A673 (cell line): Measurements from ENCODE around the gene ADCY3. TPM values are rescaled to one million over a fixed set of nuclear protein-coding genes. Genes with fewer than 3 reads are reported as not detected.

Experiments
- BruUV-seq: library from RNA; stranded (reverse); fragments of 400-500 nt; replicated peaks from 2 replicates; lab custom pipeline; 2021; lab: Mats Ljungman, UMichigan
- CTCF ChIA-PET: fragments of 300-600 bp; sonication (Branson Sonifier 250); formaldehyde crosslinking; loops from one replicate; lab custom pipeline; 2022; ENCODE audit warnings: antibody characterized with exemption; lab: Charles Lee
- POLR2A ChIA-PET: fragments of 300-600 bp; sonication (Branson Sonifier 250); formaldehyde crosslinking; loops from one replicate; lab custom pipeline; 2022; ENCODE audit warnings: antibody characterized with exemption; ENCODE audit not compliant: low non-redundant PET; lab: Charles Lee
- DNase-seq: peaks from one replicate; pipeline ENCODE4 v3.0.0-alpha.2; 2015; ENCODE audit warnings: low spot score
- H3K27ac ChIP-seq: fragments of 200-600 bp; sonication (generic); 2 replicates; pipeline ENCODE4 v1.5.1; 2016; ENCODE audit warnings: mixed run types, low read depth, mild to moderate bottlenecking, mixed read lengths, antibody characterized with exemption, low read length; ENCODE audit not compliant: poor library complexity, severe bottlenecking
- H3K27me3 ChIP-seq: fragments of 200-600 bp; sonication (generic); replicated peaks from 2 replicates; pipeline ENCODE4 v1.6.1; 2017; ENCODE audit warnings: mixed run types, low read depth, mild to moderate bottlenecking, mixed read lengths, antibody characterized with exemption, low read length; ENCODE audit not compliant: insufficient read depth, poor library complexity
- H3K36me3 ChIP-seq: fragments of 200-600 bp; sonication (generic); 2 replicates; pipeline ENCODE4 v1.6.1; 2016; ENCODE audit warnings: mixed run types, mild to moderate bottlenecking, mixed read lengths, antibody characterized with exemption, low read length; ENCODE audit not compliant: insufficient read depth, poor library complexity, severe bottlenecking
- H3K4me1 ChIP-seq: fragments of 200-600 bp; sonication (generic); 2 replicates; pipeline ENCODE4 v1.6.1; 2017; ENCODE audit warnings: mixed run types, mild to moderate bottlenecking, mixed read lengths, antibody characterized with exemption, low read length; ENCODE audit not compliant: insufficient read depth, poor library complexity, severe bottlenecking
- H3K4me3 ChIP-seq: fragments of 200-600 bp; sonication (generic); 2 replicates; pipeline ENCODE4 v1.5.1; 2016; ENCODE audit warnings: low read depth, mixed run types, mild to moderate bottlenecking, mixed read lengths, low read length; ENCODE audit not compliant: poor library complexity, severe bottlenecking
- H3K9me3 ChIP-seq: fragments of 200-600 bp; sonication (generic); 2 replicates; pipeline ENCODE4 v1.6.1; 2016; ENCODE audit warnings: mixed run types, low read depth, mild to moderate bottlenecking, mixed read lengths, antibody characterized with exemption, low read length; ENCODE audit not compliant: poor library complexity, severe bottlenecking
- CTCF ChIP-seq: fragments of 300-800, 200-600 bp; sonication (generic); conservative IDR thresholded peaks from 2 replicates; pipeline ENCODE4 v1.5.1; 2017; ENCODE audit warnings: low read depth, mild to moderate bottlenecking, antibody characterized with exemption, low read length, moderate library complexity, mixed read lengths
- EZH2 ChIP-seq: fragments of 200-600 bp; sonication (generic); IDR thresholded peaks from 2 replicates; pipeline ENCODE4 v1.6.1; 2017; ENCODE audit warnings: borderline replicate concordance, low read depth, mild to moderate bottlenecking, mixed read lengths, antibody characterized with exemption, low read length; ENCODE audit not compliant: poor library complexity, severe bottlenecking
- intact Hi-C: fragments of 100-400 bp; cut with micrococcal nuclease; formaldehyde crosslinking; loops from one replicate; pipeline ENCODE4 v1.10.0; 2022; ENCODE audit not compliant: unreplicated experiment
- total RNA-seq: library from RNA; stranded (reverse); gene quantifications from 2 replicates; pipeline ENCODE4 v1.2.3, GENCODE V29; 2021

ADCY3 gene
- total RNA-seq, 1 experiment from 2014 or later: 42.2 TPM

- Histone ChIP-seq H3K27me3 (no peaks in the 10 kb centered on the region), H3K36me3 (no peaks in the 10 kb centered on the region), H3K9me3 (no peaks in the 10 kb centered on the region), H3K4me3 (no peak overlapping the region), H3K4me1 (peaks cover 15% of the 10 kb centered on the region), H3K27ac (no peak overlapping the region)
- CTCF ChIA-PET: interaction anchor here (0.6 to 0.7 kb wide), 3 partner anchors 299 to 1637 kb away, joined by 3 to 4 read pairs (median 3); no protein-coding TSS in a partner anchor
- POLR2A ChIA-PET: no interaction called here
- TF ChIP-seq CTCF: peak; percentile 40
- TF ChIP-seq EZH2: no peak
- DNase-seq: peak; percentile 47
- intact Hi-C loops: loop anchor here (10.0 kb wide), 1 partner anchor 304 kb away; no protein-coding TSS in a partner anchor
- BruUV-seq: no TSS peak
These were observed 89.7 kb downstream of the ADCY3 start for GRCh38 chr2:24830351-24830750.

DNA sequence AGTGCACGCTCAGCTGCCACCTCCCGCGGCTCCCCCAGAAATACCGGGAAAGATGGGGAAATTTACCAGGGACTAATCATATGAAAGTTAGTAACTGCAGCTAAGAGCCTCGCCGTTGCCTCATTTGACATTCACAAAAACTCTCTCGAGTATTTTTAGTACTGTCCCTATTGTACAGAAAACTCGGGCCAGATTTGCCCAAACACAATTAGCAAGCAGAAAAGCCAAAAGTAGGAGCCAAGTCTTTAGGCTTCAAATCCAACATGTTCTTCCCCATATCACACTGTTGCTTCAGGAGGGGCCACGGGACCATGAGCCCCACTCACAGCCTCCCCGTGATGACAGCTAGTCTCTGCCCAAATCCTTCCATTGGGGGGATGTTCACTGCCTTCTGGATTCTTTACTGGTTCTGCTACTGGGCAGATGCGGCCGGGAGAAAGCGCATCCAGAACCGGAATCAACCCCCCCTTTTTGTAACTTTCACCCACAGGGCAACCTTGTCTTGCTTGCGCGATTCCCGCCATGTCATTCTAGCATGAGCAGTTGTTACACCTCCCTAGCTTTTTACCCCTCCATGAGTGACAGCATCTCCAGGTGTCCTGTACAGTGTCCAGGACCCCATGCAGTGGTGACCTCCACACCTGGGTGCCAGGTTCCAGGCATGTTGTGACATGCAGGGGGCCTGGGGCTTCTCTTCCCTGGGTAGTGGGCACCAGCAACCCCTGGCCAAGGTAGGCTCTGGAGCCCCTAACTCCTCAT lies 91.6 kb downstream of the ADCY3 start:
- no peaks in the 10 kb centered on the region for H3K9me3 ChIP-seq
- peaks cover 8% of the 10 kb centered on the region for H3K36me3 ChIP-seq
- ChIA-PET CTCF (interaction anchor here (0.5 to 1.1 kb wide), 8 partner anchors 215 to 459 kb away, joined by 3 to 11 read pairs (median 4); no protein-coding TSS in a partner anchor), POLR2A (no interaction called here)
- no peak for TF ChIP-seq EZH2
- no peak for TF ChIP-seq CTCF
- peaks cover 9% of the 10 kb centered on the region for H3K4me1 ChIP-seq
- intact Hi-C loops: loop anchor here (10.0 kb wide), 1 partner anchor 334 kb away; the partner anchor contains the start of gene NCOA1
- DNase-seq: no peak
- no TSS peak for BruUV-seq
- no peak overlapping the region for H3K27ac ChIP-seq
- no peak overlapping the region for H3K4me3 ChIP-seq
- H3K27me3 ChIP-seq: no peaks in the 10 kb centered on the region

DNA sequence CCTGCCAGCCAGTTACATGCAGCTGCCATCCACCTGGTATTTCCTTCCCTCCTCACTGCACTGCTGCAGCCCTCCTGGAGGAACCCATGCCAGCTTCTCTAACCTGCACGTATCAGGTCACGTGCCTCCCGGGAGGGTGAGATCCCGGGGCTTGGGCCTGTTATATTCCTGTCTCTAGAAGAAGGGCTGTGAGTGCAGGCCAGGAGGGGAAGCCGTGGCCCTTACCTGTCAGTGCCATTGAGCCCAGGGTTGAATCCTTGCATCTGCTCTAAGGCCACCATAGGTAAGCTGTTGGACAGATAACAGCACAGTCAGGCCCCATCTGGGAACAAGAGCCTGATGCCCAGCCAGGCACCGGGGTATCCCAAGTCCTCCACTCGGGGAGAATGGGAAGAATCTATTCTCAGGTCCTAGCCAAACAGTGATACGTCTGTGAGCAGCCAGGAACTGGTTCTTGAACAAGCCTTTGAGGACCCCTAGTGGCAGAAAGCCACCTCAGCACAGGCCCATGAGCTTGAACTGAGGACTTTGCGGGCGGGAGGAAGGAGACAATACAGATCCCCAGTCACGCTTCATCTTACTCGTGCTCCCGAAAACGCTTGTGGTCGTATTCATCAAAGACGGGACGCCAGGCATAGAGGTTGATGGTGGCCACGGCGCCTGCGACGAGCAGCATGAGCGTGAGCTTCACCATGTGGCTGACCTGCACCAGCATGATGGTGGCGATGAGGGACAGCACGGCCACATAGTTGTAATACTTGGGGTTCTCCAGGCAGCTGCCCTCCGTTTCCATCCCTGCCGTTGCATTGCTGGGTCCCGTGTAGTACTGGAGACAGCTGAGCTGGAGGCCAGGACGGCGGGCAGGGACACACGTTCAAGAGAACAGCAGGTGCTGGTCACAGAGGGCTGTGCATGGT lies 92.5 kb downstream of the ADCY3 start:
- Histone ChIP-seq H3K4me3 (no peak overlapping the region), H3K9me3 (no peaks in the 10 kb centered on the region), H3K27me3 (no peaks in the 10 kb centered on the region), H3K36me3 (peaks cover 16% of the 10 kb centered on the region), H3K4me1 (peaks cover under 1% of the 10 kb centered on the region), H3K27ac (no peak overlapping the region)
- TF ChIP-seq CTCF (peak; percentile 96), EZH2 (no peak)
- ChIA-PET CTCF (interaction anchor here (0.6 to 1.1 kb wide), 6 partner anchors 214 to 418 kb away, joined by 3 to 9 read pairs (median 4); no protein-coding TSS in a partner anchor), POLR2A (no interaction called here)
- peak; percentile 90 for DNase-seq
- intact Hi-C loops: loop anchor here (1.0 to 10.0 kb wide), 4 partner anchors 215 to 417 kb away; partner anchors contain the start of gene NCOA1
- no TSS peak for BruUV-seq
